Caco-2 (cell line): ENCODE results near the gene GPBP1. TPM values are rescaled to one million over a fixed set of nuclear protein-coding genes. Genes with fewer than 3 reads are reported as not detected.

Experiments
- BruUV-seq: library from RNA; stranded (reverse); fragments of 400-500 nt; replicated peaks from 2 replicates; lab custom pipeline; 2021; lab: Mats Ljungman, UMichigan
- CTCF ChIA-PET: fragments of 300-600 bp; sonication (Branson Sonifier 250); formaldehyde crosslinking; loops from one replicate; lab custom pipeline; 2022; ENCODE audit warnings: antibody characterized with exemption; lab: Charles Lee
- POLR2A ChIA-PET: fragments of 300-600 bp; sonication (Branson Sonifier 250); formaldehyde crosslinking; loops from one replicate; lab custom pipeline; 2022; ENCODE audit warnings: antibody characterized with exemption; lab: Charles Lee
- DNase-seq, 2 experiments: peaks; one replicate each; pipeline versions ENCODE4 v3.0.0 to v3.0.0-alpha.2; 2020 to 2022
- H3K27me3 ChIP-seq: replicated peaks from 2 replicates; pipeline ENCODE4 v1.6.0; 2011; ENCODE audit warnings: low read length; ENCODE audit not compliant: control insufficient read depth, insufficient read depth
- H3K36me3 ChIP-seq: 2 replicates; pipeline ENCODE4 v1.5.1; 2011; ENCODE audit warnings: low read length; ENCODE audit not compliant: control insufficient read depth, insufficient read depth
- H3K4me1 ChIP-seq: fragments of 250-450 bp; sonication (Bioruptor Pico); 2 replicates; pipeline ENCODE4 v1.5.1; 2020; ENCODE audit warnings: mild to moderate bottlenecking
- H3K4me3 ChIP-seq: 2 replicates; pipeline ENCODE4 v1.5.1; 2011; ENCODE audit warnings: low read depth, mild to moderate bottlenecking, control low read depth, low read length
- H3K9me3 ChIP-seq: fragments of 250-450 bp; sonication (Bioruptor Pico); 2 replicates; pipeline ENCODE4 v1.5.1; 2020; ENCODE audit warnings: mild to moderate bottlenecking, moderate library complexity
- H3K27ac Mint-ChIP-seq: one replicate; pipeline ENCODE4 v1.8.0; 2022; ENCODE audit warnings: mixed read lengths; ENCODE audit not compliant: unreplicated experiment
- H3K27me3 Mint-ChIP-seq: one replicate; pipeline ENCODE4 v1.8.0; 2022; ENCODE audit warnings: mixed read lengths; ENCODE audit not compliant: insufficient read depth, unreplicated experiment
- H3K36me3 Mint-ChIP-seq: one replicate; pipeline ENCODE4 v1.8.0; 2022; ENCODE audit warnings: mild to moderate bottlenecking, mixed read lengths; ENCODE audit not compliant: insufficient read depth, unreplicated experiment
- H3K4me1 Mint-ChIP-seq: one replicate; pipeline ENCODE4 v1.8.0; 2022; ENCODE audit warnings: low read depth, mixed read lengths; ENCODE audit not compliant: unreplicated experiment
- H3K4me3 Mint-ChIP-seq: one replicate; pipeline ENCODE4 v1.8.0; 2022; ENCODE audit warnings: mild to moderate bottlenecking, moderate library complexity, mixed read lengths; ENCODE audit not compliant: unreplicated experiment
- H3K9me3 Mint-ChIP-seq: one replicate; pipeline ENCODE4 v1.8.0; 2022; ENCODE audit warnings: mixed read lengths; ENCODE audit not compliant: unreplicated experiment
- intact Hi-C: fragments of 100-400 bp; cut with micrococcal nuclease; formaldehyde crosslinking; loops from one replicate; pipeline ENCODE4 v1.10.0; 2022; ENCODE audit not compliant: unreplicated experiment
- total RNA-seq: library from RNA; stranded (reverse); gene quantifications from 2 replicates; pipeline ENCODE4 v1.2.3, GENCODE V29; 2022
- TF ChIP-seq, protein P1 (sequence below), 2 experiments: fragments of 200-600 bp in 1 of 2; IDR thresholded peaks; 1 replicate in 1 of 2; 2 replicates in 1 of 2; pipeline versions ENCODE4 v1.5.1 to v1.8.0; 2011 to 2022; ENCODE audit warnings: antibody characterized with exemption in 1 of 2, control low read depth in 1 of 2, inconsistent platforms in 1 of 2, low read depth in 1 of 2, low read length in 1 of 2, mild to moderate bottlenecking in 1 of 2, moderate library complexity in 1 of 2; ENCODE audit not compliant: insufficient read depth in 1 of 2, severe bottlenecking in 1 of 2, unreplicated experiment in 1 of 2

The GPBP1 gene
- total RNA-seq, 1 experiment from 2014 or later: 100 TPM

DNA sequence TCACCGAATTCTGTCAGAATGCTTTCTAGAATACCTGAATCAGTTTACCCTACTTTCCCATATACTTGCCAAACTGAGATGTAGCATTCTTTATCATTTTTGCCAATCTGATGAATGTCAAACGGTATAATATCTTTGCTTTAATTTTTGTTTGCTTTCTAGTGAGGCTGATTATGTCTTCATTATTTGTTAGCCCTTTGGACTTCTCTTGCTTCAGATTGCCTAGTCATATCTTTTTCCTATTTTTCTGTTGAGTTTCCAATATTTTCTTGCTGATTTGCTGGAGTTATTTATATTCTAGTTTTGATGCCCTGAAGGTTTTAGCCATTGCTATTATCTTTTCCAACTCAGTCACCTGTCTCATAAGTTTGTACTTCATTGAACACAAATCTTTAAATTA lies 40.3 kb upstream of the GPBP1 start:
- TF ChIP-seq, protein P1, sequence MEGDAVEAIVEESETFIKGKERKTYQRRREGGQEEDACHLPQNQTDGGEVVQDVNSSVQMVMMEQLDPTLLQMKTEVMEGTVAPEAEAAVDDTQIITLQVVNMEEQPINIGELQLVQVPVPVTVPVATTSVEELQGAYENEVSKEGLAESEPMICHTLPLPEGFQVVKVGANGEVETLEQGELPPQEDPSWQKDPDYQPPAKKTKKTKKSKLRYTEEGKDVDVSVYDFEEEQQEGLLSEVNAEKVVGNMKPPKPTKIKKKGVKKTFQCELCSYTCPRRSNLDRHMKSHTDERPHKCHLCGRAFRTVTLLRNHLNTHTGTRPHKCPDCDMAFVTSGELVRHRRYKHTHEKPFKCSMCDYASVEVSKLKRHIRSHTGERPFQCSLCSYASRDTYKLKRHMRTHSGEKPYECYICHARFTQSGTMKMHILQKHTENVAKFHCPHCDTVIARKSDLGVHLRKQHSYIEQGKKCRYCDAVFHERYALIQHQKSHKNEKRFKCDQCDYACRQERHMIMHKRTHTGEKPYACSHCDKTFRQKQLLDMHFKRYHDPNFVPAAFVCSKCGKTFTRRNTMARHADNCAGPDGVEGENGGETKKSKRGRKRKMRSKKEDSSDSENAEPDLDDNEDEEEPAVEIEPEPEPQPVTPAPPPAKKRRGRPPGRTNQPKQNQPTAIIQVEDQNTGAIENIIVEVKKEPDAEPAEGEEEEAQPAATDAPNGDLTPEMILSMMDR (IDR thresholded peaks at IDR 0.05; ENCODE audit: insufficient read depth in 1 of 2, low read depth in 1 of 2, low read length in 1 of 2, severe bottlenecking in 1 of 2, unreplicated experiment in 1 of 2): no peak
- Mint-ChIP-seq H3K9me3 (no peaks in the 10 kb centered on the region), H3K4me1 (no peaks in the 10 kb centered on the region), H3K36me3 (no peaks in the 10 kb centered on the region), H3K27ac (no peak overlapping the region), H3K4me3 (no peak overlapping the region), H3K27me3 (no peaks in the 10 kb centered on the region)
- no peaks in the 10 kb centered on the region for H3K27me3 ChIP-seq
- DNase-seq: no peak
- intact Hi-C loops: no loop called here
- no peaks in the 10 kb centered on the region for H3K4me1 ChIP-seq
- no peaks in the 10 kb centered on the region for H3K36me3 ChIP-seq
- no TSS peak for BruUV-seq
- H3K4me3 ChIP-seq: no peak overlapping the region
- H3K9me3 ChIP-seq: no peaks in the 10 kb centered on the region
- POLR2A ChIA-PET: no interaction called here
- CTCF ChIA-PET: no interaction called here

DNA sequence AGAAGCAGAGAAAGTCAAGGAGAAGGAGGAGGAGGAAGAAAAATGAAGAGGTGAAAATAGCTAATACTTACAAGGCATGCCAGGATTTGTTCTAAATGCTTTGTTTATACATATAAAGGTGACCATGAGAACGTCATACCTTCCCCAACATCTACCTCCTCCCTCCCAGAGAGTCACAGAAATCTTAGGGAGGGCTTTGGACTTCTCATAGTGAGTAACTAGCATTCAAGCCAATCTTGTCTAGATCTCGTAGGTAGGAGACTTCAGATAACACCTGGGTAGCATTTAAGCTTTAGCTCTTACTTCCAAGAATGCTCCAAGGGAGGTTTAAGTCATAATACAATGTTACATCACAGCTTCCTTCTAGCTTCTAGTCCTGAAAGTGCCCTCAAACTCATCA lies 36.5 kb upstream of the GPBP1 start:
- H3K27me3 Mint-ChIP-seq: no peaks in the 10 kb centered on the region

DNA sequence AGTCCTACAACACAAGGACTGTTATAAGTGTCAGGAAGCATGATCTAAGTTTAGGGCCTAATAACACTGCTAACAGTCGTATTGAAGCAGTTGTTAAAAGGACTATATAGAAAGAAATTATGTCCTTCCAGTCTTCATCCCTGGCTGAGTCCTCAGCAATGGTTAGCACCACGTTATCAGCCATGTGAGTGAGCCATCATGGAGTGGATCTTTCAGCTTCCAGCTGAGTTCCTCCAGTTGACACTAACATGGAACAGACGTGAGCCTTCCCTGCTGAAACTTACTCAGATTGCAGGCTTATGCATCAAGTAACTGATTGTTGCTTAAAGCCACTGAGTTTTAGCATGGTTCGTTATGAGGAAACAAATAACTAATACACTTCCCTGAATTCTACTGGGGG lies 21.5 kb upstream of the GPBP1 start:
- TF ChIP-seq, protein P1 (IDR thresholded peaks at IDR 0.05; ENCODE audit: insufficient read depth in 1 of 2, low read depth in 1 of 2, low read length in 1 of 2, severe bottlenecking in 1 of 2, unreplicated experiment in 1 of 2): no peak
- BruUV-seq: no TSS peak
- Mint-ChIP-seq H3K4me3 (no peak overlapping the region), H3K27ac (no peak overlapping the region), H3K36me3 (no peaks in the 10 kb centered on the region), H3K4me1 (no peaks in the 10 kb centered on the region), H3K27me3 (no peaks in the 10 kb centered on the region), H3K9me3 (peaks cover 11% of the 10 kb centered on the region)
- H3K9me3 ChIP-seq: peaks cover under 1% of the 10 kb centered on the region; the same call in 1 of the 2 replicates
- no peaks in the 10 kb centered on the region for H3K27me3 ChIP-seq
- no peak for DNase-seq
- H3K4me1 ChIP-seq: no peaks in the 10 kb centered on the region
- no peak overlapping the region for H3K4me3 ChIP-seq
- ChIA-PET POLR2A (no interaction called here), CTCF (no interaction called here)
- intact Hi-C loops: no loop called here
- no peaks in the 10 kb centered on the region for H3K36me3 ChIP-seq

More for the DNA sequence above, 36.5 kb upstream of the GPBP1 start:
- Mint-ChIP-seq H3K36me3 (no peaks in the 10 kb centered on the region), H3K27ac (no peak overlapping the region), H3K4me1 (no peaks in the 10 kb centered on the region), H3K4me3 (no peak overlapping the region), H3K9me3 (no peaks in the 10 kb centered on the region)
- no peaks in the 10 kb centered on the region for H3K4me1 ChIP-seq
- CTCF ChIA-PET: interaction anchor here (0.6 to 2.3 kb wide), 7 partner anchors 52 to 866 kb away, joined by 3 to 29 read pairs (median 5); no protein-coding TSS in a partner anchor
- no peaks in the 10 kb centered on the region for H3K36me3 ChIP-seq
- no peak overlapping the region for H3K4me3 ChIP-seq
- BruUV-seq: no TSS peak
- no peak for DNase-seq
- POLR2A ChIA-PET: interaction anchor here (0.6 kb wide), 1 partner anchor 186 kb away, joined by 4 read pairs; no protein-coding TSS in a partner anchor
- no peaks in the 10 kb centered on the region for H3K27me3 ChIP-seq
- TF ChIP-seq, protein P1 (IDR thresholded peaks at IDR 0.05; ENCODE audit: insufficient read depth in 1 of 2, low read depth in 1 of 2, low read length in 1 of 2, severe bottlenecking in 1 of 2, unreplicated experiment in 1 of 2): no peak
- H3K9me3 ChIP-seq: no peaks in the 10 kb centered on the region
- intact Hi-C loops: no loop called here
